Measurements from ENCODE around the gene TMEM121B. TPM values are rescaled to one million over a fixed set of nuclear protein-coding genes. Genes with fewer than 3 reads are reported as not detected.

The TMEM121B gene
- total RNA-seq, 4 donors from 2014 or later: 0.12 to 0.57 (median 0.20) TPM

GRCh38 chr22:17145021-17145680 lies 24.0 kb upstream of the TMEM121B start:
- H3K4me3 ChIP-seq: no peak overlapping the region
- DNase-seq: no peak
- intact Hi-C loops (cut with DNase I): no loop called here
- H3K36me3 ChIP-seq: peaks cover 10 to 80% (median 11%) of the 10 kb centered on the region in 3 donors
- no peak overlapping the region for H3K27ac ChIP-seq
- peaks cover 0 to 14% (median 0%) of the 10 kb centered on the region in 3 donors for H3K4me1 ChIP-seq
- no peaks in the 10 kb centered on the region for H3K27me3 ChIP-seq
- TF ChIP-seq CTCF (IDR thresholded peaks at IDR 0.05) (no peak), POLR2A (IDR thresholded peaks at IDR 0.05) (no peak)
- WGBS, 2 donors: 83 to 100% methylated on average over 1 to 3 of the region's 8 CpGs
- H3K9me3 ChIP-seq: no peaks in the 10 kb centered on the region

GRCh38 chr22:17143826-17144225 lies 22.7 kb upstream of the TMEM121B start:
- intact Hi-C loops (cut with DNase I): no loop called here
- WGBS, 2 donors: 85 to 99% methylated on average over 5 to 6 of the region's 8 CpGs
- no peak for TF ChIP-seq POLR2A (IDR thresholded peaks at IDR 0.05)
- TF ChIP-seq CTCF (IDR thresholded peaks at IDR 0.05): no peak
- H3K9me3 ChIP-seq: no peaks in the 10 kb centered on the region
- peaks cover 0 to 5% (median 0%) of the 10 kb centered on the region in 3 donors for H3K4me1 ChIP-seq
- H3K27ac ChIP-seq: no peak overlapping the region
- no peaks in the 10 kb centered on the region for H3K27me3 ChIP-seq
- H3K36me3 ChIP-seq: peaks cover 10 to 86% (median 11%) of the 10 kb centered on the region in 3 donors
- no peak for DNase-seq
- no peak overlapping the region for H3K4me3 ChIP-seq

GRCh38 chr22:17143101-17143500 lies 21.9 kb upstream of the TMEM121B start:
- H3K4me3 ChIP-seq: no peak overlapping the region
- WGBS, 2 donors: 83 to 87% methylated on average over 8 to 9 of the region's 9 CpGs
- no peak overlapping the region for H3K27ac ChIP-seq
- DNase-seq: no peak
- TF ChIP-seq CTCF (IDR thresholded peaks at IDR 0.05) (no peak), POLR2A (IDR thresholded peaks at IDR 0.05) (no peak)
- H3K36me3 ChIP-seq: peaks cover 10 to 86% (median 12%) of the 10 kb centered on the region in 3 donors
- H3K4me1 ChIP-seq: no peaks in the 10 kb centered on the region
- intact Hi-C loops (cut with DNase I): no loop called here
- no peaks in the 10 kb centered on the region for H3K9me3 ChIP-seq
- H3K27me3 ChIP-seq: no peaks in the 10 kb centered on the region

GRCh38 chr22:17140826-17141766 lies 19.9 kb upstream of the TMEM121B start:
- WGBS, 2 donors: 92 to 93% methylated on average over 2 to 6 of the region's 9 CpGs
- no peaks in the 10 kb centered on the region for H3K9me3 ChIP-seq
- H3K4me1 ChIP-seq: no peaks in the 10 kb centered on the region
- no peak for DNase-seq
- H3K27me3 ChIP-seq: no peaks in the 10 kb centered on the region
- TF ChIP-seq POLR2A (IDR thresholded peaks at IDR 0.05): no peak
- TF ChIP-seq CTCF (IDR thresholded peaks at IDR 0.05): no peak
- H3K27ac ChIP-seq: no peak overlapping the region
- H3K36me3 ChIP-seq: peaks cover 11 to 93% (median 17%) of the 10 kb centered on the region in 3 donors
- H3K4me3 ChIP-seq: no peak overlapping the region
- intact Hi-C loops (cut with DNase I): no loop called here

DNA sequence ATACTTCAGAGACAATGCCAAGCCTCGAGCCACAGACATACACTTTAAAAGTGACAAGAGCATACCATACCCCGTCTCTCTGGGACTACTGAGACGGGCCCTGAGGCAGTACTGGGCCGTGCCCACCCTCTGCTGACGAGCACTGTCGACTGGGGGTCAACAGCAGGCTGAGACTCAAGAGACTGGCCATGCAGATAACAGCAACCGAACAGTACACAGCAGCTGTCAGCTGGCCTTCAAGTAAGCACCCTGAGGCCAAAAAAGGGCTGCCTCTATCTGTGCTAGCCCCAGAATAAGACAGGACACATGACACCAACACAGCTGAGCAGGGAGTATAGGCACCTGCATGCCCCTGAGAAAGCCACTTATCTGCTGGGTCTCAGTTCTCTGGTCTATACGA lies 18.9 kb upstream of the TMEM121B start:
- Histone ChIP-seq H3K27ac (no peak overlapping the region), H3K4me1 (no peaks in the 10 kb centered on the region), H3K36me3 (peaks cover 11 to 94% (median 14%) of the 10 kb centered on the region in 3 donors), H3K9me3 (no peaks in the 10 kb centered on the region), H3K4me3 (no peak overlapping the region), H3K27me3 (no peaks in the 10 kb centered on the region)
- intact Hi-C loops (cut with DNase I): no loop called here
- no peak for DNase-seq
- TF ChIP-seq POLR2A (IDR thresholded peaks at IDR 0.05) (no peak), CTCF (IDR thresholded peaks at IDR 0.05) (no peak)
- WGBS, 2 donors: 55 to 80% methylated on average over 3 to 5 of the region's 8 CpGs
